HFF-Myc (cell line): ENCODE data around the gene EIF4A3.

Source experiments
- DNase-seq: peaks from one replicate; pipeline ENCODE4 v3.0.0-alpha.2; 2011; ENCODE audit warnings: low read depth; ENCODE audit errors: extremely low read depth
- H3K4me3 ChIP-seq: replicated peaks from 2 replicates; pipeline ENCODE4 v1.5.1; 2011; ENCODE audit warnings: low read depth, mild to moderate bottlenecking, control low read depth, low read length
- CTCF ChIP-seq: IDR thresholded peaks from 2 replicates; pipeline ENCODE4 v1.5.1; 2012; ENCODE audit warnings: mild to moderate bottlenecking, low read depth, low read length, control low read depth; ENCODE audit errors: missing control alignments

The EIF4A3 gene

GRCh38 chr17:80182845-80183223, 35.9 kb upstream of the EIF4A3 start:
- no peak for TF ChIP-seq CTCF
- DNase-seq = no peak
- no peak overlapping the region for H3K4me3 ChIP-seq

- TF ChIP-seq CTCF = no peak
- H3K4me3 ChIP-seq = no peak overlapping the region
- no peak for DNase-seq
These were observed 35.4 kb upstream of the EIF4A3 start for GRCh38 chr17:80182118-80182844.

- DNase-seq = no peak
- no peak overlapping the region for H3K4me3 ChIP-seq
- no peak for TF ChIP-seq CTCF
These were observed 34.5 kb upstream of the EIF4A3 start for GRCh38 chr17:80181431-80181830.

DNA sequence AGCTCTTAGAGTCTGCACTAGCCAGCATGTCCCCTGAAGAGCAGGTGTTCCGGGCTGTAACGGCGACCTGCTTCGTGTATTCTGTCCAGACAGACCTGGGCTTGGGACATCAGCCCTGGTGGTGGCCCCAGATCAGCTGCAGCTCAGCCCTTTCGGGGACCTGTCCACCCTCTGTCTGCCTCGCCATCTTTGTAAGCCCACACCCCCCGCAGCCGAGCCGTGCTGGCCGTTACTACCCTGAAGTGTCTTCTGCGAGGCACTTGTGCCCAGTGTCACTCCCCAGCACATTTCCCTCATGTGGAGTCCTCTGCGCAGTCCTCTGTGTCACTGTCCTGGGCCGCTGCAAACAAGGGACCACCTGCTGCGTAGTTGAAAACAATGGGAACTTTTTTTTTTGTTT, 33.3 kb upstream of the EIF4A3 start:
- no peak for TF ChIP-seq CTCF
- DNase-seq = no peak
- H3K4me3 ChIP-seq = no peak overlapping the region

DNA sequence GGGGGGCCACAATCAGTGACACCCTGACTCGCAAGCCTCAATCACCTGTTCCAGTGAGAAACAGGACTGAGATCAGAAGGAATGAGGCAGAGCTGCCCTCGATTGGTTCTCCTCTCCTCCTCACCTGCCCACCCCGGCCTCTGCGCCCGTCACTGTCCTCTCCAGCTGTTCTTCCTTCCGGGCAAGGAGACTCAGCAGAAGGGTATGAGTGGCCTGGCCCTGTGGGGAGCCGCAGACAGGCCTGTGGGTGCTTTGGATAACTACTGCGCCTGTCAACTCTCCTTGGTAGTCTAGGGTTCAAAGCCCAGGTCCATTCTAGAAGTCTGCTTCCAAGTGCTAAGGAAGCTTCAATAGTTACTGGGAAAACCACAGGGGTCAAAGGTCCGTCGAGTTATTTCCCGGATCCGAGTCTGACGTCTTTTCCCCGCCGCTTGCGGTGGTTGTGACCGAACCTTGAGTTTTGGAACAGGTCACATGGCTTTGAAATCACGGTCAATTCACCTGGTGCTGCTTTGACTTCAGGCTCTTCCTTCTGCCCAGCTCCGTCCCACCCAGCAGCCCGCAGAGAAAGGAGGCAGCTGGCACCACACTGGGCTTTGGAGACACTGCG, 31.2 kb upstream of the EIF4A3 start:
- no peak for TF ChIP-seq CTCF

GRCh38 chr17:80176757-80177156, 29.8 kb upstream of the EIF4A3 start:
- H3K4me3 ChIP-seq = no peak overlapping the region
- TF ChIP-seq CTCF = no peak
- DNase-seq = no peak

More for the DNA sequence above, 31.2 kb upstream of the EIF4A3 start:
- DNase-seq = no peak
- no peak overlapping the region for H3K4me3 ChIP-seq
